Caki2 (cell line): Measurements from ENCODE around the gene FOXF2. TPM values are rescaled to one million over a fixed set of nuclear protein-coding genes. Genes with fewer than 3 reads are reported as not detected.
"Not testable (repeated sequence)": the region's sequence is repeated elsewhere in the genome, so short reads cannot be mapped to it uniquely, and the experiment has no call there.

Source experiments
- DNase-seq: peaks from one replicate; pipeline ENCODE4 v3.0.0-alpha.2; 2015; ENCODE audit warnings: low read depth
- in situ Hi-C: cut with HindIII; loops from 2 replicates; pipeline ENCODE4 v1.10.0; 2016; ENCODE audit warnings: low sequenced_read_pairs, low pct_unique_long_range_greater_than_20kb, mixed read lengths
- total RNA-seq: library from RNA; depleted of rRNA; stranded (reverse); fragments of >200 nt; shearing (Covaris generic); gene quantifications from 2 replicates; pipeline ENCODE4 v1.2.3, GENCODE V29; 2014; ENCODE audit warnings: low replicate concordance; rRNA removed

Gene FOXF2
- total RNA-seq, result 6.8 and 14.1 TPM in 2 replicates

DNA sequence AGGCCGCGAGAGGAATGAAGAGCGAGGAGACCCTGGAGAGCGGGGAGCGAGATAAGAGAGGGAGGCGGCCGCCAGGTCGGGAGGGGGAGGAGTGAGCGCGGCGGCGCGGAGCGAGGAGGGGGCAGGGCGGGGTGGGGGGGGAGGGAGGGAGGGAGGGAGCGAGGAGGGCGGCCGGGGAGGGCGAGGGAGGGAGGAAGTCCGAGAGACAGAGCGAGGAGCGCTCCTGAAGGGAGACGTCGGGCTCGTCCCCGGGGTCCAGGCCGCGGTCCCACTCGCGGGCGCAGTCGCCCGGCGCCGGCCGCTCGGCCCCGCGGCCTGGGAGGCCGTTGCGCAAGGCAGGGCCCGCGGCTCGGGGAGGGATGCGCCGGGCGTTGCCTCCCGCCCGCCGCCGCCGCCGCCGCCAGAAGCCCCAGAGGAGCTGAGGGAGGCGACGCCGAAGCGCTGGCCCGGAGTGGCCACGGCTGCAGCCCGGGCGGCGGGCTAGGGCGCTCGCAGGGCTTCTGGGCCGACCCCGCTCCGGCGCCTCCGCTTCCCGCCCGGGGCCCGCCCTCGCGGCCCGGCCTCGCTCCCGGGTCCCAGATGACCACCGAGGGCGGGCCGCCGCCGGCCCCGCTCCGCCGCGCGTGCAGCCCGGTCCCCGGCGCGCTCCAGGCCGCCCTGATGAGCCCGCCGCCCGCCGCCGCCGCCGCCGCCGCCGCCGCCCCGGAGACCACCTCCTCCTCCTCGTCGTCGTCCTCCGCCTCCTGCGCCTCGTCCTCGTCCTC is at the start of gene FOXF2:
Gene FOXF2, plus strand, starts transcription at position 208 of the 764 bp plus-strand sequence. Its CDS starts 372 bp downstream, at position 580.
- DNase-seq, result peak; percentile 35
- in situ Hi-C loops, result loop anchor here (25.0 kb wide), 1 partner anchor 802 kb away; no protein-coding TSS in a partner anchor

DNA sequence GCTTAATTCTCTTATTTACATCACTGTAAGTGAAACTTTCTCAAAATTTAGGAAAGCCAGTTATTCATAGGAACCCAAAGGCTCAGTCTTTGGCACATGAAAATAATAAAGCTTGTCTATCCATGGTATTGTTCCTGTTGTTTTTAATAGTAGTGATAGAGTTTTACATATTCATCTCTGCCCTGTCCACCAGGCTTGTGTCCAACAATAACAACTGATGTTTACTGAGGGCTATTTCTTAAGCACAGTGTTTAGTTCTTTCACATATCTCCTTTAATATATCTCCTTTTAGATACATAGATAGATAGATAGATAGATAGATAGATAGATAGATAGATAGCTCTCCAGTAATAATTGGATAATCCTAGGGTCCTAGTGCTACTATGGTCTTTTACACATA is 43.3 kb upstream of the FOXF2 start:
- in situ Hi-C loops, result no loop called here
- DNase-seq, result no peak

DNA sequence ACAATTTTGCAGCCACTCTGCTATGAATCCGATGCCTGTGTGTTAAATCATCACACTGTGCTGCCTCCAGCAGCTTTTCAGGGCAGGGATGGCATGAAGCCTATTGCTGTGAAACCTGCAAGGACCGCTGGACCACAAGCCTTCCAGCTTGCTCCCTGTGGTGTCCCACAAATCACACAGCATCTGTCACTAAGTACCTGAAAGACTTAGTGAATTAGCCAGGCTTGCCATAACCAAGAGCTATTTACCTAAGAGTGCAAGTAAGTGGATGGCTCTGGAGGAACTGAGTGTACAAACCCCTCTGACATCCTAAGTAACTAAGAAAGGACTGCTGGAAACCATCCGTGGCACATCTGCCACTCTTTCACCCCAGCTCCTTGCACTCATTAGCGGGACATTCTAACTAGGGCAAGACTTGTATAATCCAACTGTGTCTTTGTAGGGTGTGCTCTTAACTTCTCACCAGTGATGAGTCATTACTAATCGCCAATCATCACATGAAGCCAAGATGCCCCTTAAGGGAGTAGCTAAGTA is 42.8 kb upstream of the FOXF2 start:
- DNase-seq, result no peak
- in situ Hi-C loops, result no loop called here

DNA sequence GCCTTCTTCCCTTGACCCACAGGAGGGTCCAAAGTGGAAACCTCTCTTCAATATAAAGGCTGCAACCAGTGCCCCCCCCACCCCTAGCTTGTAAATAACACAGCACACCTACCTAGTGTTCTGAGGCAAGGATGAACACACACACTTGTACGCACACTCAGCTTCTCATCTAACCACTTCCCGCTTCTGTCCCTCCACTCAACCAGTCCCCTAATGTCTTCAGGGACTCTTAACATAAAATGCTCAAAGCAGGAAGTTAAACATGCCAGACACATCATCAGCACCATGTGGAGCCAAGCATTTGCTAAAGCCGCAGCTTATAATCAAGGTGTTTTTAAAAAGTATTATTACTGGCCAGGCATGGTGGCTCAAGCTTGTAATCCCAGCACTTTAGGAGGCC is 42.2 kb upstream of the FOXF2 start:
- in situ Hi-C loops, result no loop called here
- no peak for DNase-seq

DNA sequence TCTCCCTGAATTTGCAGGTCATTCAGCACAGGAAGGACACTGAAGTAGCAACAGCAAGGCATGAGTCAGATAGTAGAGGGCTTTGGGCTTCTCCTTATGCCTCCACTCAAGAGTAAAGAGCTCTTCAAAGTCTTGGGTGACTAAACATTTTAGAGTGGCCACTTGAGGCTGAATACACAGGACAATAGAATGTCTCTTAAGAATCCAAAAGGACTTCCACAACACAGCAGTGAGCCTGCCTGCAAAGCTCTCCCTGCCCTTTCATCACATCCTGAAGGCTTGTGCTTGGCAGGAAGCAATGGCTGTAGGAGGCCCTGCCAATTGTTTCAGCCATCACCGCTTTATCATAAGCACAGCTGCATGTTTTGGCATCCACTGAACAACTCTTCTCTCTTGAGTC is 40.7 kb upstream of the FOXF2 start:
- no peak for DNase-seq
- in situ Hi-C loops, result no loop called here

DNA sequence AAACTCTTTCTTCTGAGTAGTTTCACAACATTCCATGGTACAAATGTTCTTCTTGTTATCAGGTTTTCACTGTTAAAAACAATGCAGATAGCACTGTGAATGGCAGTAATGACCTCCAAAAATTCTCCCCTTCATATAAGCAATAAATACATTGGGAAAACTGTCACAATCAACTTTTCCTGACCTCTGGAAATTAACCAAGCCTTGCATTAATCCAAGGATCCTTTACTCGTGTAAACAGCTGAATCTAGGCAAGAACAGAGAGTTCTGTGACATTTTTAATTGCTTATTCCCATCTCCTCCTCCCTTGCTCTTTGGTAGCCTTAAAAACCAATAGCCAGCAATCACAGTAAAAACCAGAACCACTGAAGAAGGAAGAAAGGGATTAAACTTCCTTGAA is 39.7 kb upstream of the FOXF2 start:
- in situ Hi-C loops, result no loop called here

DNA sequence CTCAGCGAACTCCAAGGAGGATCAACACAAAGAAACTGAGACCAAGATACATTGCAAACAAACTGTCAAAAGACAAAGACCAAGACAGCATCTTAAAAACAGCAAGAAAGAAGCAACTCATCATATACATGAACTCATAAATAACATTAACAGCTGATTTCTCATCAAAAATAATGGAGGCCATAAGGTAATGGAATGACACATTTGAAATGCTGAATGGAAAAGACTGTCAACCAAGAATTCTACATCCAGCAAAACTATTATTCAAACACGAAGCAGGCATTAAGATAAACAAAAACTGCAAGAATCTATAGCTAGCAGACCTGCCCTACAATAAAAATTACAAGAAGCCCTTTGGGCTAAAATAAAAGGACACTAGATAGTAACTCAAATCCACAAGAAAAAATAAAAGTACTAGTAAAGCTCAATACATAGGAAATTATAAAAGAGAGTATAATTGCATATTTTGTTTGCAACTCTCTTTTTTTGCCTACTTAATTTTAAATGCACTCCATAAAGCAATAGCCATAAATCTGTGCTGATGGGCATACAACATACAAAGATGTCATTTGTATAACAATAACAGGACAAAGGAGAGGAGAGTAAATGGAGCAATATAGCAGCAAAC is 37.9 kb upstream of the FOXF2 start:
- no peak for DNase-seq
- in situ Hi-C loops, result no loop called here

More for the DNA sequence above, 39.7 kb upstream of the FOXF2 start:
- DNase-seq, result no peak

DNA sequence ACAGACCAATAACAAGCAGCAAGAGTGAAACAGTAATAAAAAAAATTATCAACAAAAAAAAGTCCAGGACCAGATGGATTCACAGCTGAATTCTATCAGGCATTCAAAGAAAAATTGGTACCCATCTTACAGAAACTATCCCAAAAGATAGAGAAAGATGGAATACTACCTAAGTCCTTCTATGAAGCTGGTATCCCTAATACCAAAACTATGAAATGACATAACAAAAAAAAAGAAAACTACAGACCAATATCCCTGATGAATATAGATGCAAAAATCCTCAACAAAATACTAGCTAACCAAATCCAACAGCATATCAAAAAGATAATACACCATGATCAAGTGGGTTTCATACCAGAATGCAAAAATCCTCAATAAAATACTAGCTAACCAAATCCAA is 34.3 kb upstream of the FOXF2 start:
- in situ Hi-C loops, DNase-seq: not testable (repeated sequence)

DNA sequence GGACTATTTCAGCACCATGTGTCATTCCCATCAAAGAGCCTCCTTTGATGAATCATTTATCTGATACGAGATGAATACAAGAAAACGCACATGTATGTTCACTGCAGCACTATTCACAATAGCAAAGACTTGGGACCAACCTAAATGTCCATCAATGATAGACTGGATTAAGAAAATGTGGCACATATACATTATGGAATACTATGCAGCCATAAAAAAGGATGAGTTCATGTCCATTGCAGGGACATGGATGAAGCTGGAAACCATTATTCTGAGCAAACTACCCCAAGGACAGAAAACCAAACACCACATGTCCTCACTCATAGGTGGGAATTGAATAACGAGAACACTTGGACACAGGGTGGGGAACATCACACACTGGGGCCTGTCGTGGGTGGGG is 27.7 kb upstream of the FOXF2 start:
- DNase-seq, in situ Hi-C loops: not testable (repeated sequence)

DNA sequence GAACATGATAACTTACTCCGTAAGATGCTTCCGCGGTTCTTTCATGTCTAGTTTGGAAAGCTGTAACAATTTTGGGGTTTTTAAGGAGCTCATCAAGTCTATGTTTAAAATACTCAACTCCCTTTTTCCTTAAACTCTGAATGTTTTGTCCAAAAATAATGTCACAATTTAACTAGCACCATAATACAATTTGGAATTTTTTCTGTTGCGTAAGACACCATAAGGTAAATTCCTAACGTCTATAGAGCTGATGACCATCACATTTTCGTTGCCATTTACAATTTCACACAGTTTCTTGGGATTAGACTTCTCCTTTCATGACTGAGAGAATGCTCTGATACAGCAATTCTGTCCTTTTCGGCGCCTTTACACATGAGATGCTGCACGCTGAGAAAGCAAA is 26.7 kb upstream of the FOXF2 start:
- in situ Hi-C loops, result no loop called here
- DNase-seq, result no peak

DNA sequence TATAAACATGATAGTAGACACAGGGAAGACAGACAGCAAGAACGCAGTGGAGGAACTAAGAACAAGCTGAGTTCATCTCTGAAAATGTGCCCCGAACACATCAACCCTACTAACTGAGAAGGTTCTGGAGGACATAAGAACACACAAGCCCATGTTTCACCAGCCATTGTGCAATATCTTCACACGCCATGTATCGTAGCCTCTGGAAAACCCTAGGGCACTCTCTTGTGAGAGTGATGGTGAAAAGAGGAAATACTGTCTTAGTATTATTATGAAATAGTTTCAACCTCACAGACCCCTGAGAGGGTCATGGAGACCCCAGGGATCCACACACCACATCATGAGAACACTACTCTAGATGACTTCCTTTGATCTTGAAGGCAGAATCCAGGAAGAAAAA is 26.1 kb upstream of the FOXF2 start:
- DNase-seq, result no peak
- in situ Hi-C loops, result no loop called here

DNA sequence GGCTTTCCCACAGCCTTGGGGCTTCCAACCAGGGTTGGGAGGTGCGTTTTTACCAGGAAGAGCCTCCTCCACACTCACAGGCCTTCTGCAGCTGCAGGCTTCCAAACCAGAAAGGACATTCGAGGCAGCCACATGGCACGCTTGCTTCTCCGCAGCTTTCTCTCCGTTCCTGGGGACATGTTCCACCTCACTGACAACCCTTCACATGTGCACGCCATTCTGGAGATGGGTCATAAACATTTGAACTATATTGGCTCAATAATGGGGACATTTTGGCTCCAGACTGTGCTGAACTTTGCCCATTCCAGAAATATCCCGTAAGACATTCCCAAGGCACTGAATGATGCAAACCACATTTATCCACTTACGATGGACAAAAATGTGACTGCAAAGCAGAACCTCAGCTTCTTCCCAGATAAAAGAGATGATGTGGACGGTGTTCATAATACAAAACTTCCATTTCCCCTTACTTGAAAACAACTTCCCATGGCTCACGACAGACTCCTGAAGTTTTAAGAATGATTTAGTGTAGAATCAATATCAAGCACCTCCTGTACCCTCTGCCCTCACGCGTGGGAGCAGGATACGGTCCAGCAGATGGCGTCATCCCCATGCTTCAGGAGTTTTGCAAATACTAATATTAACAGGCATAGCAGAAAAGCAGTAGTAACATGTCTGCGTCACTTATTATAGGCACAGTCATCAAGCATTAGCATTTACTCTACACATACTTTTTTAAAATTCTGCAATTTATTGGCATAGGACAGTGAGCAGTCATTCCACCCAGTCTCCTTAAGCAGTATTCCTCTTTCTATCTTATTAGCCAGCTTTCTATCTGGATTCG is 25.4 kb upstream of the FOXF2 start:
- DNase-seq, result no peak
- in situ Hi-C loops, result no loop called here

DNA sequence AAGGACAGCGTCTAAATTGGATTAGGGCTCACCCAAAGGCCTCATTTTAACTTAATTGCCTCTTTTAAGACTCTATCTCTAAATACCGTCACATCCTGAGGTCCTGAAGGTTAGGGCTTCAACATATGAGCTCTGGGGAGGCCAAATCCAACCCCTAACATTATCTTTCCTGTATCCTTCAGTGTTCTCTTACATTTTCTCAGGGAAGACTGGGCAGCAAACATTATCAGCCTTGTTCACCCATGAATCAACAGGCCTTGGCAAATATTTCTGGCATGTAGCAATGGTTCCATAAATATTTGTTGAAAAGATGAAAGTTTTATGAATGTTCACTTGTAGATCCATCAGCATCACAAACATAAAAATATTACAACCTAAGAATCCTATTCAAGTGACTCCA is 24.6 kb upstream of the FOXF2 start:
- in situ Hi-C loops, result no loop called here
- no peak for DNase-seq

DNA sequence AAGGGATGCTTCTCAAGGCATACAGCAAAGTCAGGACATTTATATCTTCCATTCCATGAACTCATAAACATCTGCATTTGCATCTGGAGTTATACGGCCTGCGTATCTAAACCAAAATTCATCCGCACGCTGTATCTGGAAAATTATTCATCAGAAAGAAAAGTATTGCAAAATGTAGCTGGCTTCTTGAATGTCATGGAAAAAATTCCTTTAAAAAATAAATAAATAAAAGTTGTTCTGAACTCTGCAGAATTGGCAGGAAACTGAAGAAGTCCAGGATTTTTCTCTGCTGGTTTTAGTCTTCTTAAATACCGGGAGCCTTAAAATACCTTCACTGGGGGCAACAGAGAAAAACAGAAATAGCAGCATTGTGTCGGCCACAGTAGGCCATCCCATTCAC is 23.7 kb upstream of the FOXF2 start:
- no peak for DNase-seq
- in situ Hi-C loops, result no loop called here

DNA sequence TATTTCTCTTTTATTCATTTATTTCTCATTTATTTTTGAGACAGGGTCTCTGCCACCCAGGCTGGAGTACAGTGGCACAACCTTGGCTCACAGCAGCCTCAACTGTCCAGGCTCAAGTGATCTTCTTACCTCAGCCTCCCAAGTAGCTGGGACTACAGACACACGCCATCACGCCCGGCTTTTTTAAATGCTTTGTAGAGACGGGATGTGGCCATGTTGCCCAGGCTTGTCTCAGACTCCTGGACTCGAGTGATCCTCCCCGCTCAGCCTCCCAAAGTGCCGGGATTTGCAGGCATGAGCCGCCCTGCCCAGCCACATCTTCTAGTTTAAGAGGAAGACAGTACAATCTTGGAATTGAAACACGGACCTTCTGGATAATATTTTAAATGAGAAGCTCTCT is 21.6 kb upstream of the FOXF2 start:
- in situ Hi-C loops, result no loop called here

DNA sequence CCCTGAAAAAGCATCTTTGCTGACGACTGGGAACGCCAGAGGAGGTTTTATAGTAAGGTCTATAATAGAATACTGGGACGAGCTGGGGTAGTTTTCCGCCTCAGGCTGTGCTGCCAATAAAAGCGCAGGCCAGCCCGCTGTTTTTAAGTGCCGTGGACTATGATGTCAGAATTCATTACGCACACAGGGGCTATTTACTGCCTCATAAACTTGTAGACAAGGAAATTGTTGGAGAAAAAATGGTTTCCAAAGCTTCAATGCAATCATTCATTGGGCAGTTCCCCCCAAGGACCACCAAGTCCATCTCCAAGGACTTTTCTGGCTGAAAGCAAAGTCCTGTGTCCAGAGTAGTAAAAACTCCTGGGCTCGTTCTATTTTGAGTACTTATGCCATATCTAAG is 20.4 kb upstream of the FOXF2 start:
- no peak for DNase-seq
- in situ Hi-C loops, result no loop called here

More for the DNA sequence above, 21.6 kb upstream of the FOXF2 start:
- no peak for DNase-seq

DNA sequence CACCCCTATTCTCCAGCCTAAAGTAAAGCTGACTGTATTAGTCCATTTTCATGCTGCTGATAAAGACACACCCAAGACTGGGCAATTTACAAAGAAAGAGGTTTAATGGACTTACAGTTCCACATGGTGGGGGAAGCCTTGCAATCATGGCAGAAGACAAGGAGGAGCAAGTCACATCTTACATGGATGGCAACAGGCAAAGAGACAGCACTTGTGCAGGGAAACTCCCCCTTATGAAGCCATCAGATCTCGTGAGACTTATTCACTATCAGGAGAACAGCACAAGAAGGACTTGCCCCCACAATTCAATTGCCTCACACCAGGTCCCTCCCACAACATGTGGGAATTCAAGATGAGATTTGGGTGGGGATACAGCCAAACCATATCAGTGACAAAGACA is 19.7 kb upstream of the FOXF2 start:
- in situ Hi-C loops, DNase-seq: not testable (repeated sequence)

DNA sequence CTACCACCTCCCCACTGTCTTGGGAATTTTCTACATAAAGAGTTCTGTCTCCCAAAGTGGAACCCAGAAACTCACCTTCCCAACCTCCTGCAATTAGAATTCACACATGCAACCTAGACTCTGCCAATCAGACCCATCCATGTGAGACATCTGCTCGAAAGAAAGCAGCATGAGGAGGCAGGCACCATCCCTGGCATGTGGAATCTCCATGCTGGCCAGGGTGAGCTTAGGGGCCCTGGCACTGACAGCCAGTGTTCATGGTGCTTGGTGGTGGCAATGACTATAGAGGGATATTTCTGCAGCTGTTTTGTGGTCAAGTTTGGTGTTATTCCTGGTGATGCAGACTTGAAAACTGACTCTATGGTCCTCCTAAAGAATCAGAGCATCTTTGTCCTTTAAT is 17.4 kb upstream of the FOXF2 start:
- in situ Hi-C loops, result no loop called here
- DNase-seq, result no peak

DNA sequence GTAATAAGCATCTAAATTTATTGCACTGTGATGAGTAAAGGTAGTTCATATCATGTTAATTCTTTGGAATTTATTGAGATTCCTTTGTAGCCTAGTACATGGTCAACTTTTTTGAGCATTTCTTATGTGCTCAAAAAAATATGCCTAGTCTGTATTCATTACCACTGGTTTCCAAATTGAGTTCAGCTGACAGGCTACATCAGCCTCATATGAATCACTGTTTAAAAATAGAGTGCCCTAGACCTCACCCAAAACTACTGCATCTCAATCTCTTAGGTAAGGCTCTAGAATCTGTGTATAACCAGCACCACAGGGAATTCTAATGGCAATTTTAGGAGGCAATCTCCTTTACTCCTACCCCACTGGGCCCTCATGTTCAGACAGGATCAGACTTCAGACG is 16.7 kb upstream of the FOXF2 start:
- in situ Hi-C loops, result no loop called here
- DNase-seq, result no peak
